GM19372 (cell line): ENCODE results near the gene TMBIM1.

Experiments used
- ATAC-seq: cut with Tn5 transposase; IDR thresholded peaks from one replicate; pipeline ENCODE4 v1.9.1; 2021; ENCODE audit warnings: mild to moderate bottlenecking, low read depth, moderate library complexity; ENCODE audit not compliant: unreplicated experiment

The TMBIM1 gene

DNA sequence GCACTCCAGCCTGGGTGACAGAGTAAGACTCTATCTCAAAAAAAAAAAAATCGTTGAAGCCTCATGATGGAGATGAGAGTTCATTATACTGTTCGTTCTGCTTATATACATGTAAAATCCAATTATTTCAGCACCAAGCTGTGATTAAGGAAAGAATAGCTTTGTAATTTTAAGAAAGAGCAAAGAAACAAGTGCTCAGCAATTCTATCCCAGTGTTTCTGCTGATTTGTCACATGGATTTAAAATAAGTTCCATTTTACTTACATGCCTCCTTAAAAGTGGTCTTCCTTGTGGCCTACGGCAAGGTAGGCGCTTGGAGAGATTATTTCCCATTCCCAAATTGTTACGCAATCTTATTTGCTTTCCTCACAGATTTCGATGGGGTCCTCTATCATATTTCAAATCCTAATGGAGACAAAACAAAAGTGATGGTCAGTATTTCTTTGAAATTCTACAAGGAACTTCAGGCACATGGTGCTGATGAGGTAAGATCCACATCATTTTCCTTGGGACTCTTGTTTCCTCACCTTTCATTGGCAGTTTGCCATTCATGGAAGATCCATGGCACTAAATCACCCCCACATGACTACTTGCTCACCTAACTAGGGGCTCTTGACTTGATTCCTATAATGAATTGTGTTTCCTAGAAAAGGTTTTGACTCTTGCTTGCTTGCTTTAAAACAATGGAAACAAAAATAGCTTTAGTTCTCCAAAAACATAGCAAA lies 63.8 kb downstream of the TMBIM1 start:
- no peak for ATAC-seq

DNA sequence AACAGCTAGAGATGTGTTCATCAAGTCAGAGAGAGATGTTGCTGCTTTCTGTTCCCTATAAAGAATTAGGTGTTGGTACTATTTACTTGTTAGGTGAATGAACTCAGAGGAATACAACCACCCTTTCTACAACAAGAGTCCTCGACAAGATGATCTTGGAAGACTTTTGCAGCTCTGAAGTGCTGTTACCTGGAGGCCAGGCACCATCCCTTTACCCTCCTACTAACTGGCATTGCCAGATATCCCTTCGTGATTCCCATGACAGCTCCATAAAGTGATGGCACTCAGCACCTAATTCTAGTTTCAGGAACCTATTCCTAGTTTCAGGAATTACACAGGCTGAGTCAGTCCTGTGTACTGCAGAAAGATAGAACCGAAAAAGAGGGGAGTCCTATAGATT lies 65.4 kb downstream of the TMBIM1 start:
- ATAC-seq = no peak
